HG02870 (cell line): ENCODE data around the gene ANKDD1A.
A peak's percentile ranks its signal among the peaks of the same experiment; 100 is the strongest.

Source experiments
- ATAC-seq: cut with Tn5 transposase; IDR thresholded peaks from one replicate; pipeline ENCODE4 v1.9.1; 2021; ENCODE audit warnings: mild to moderate bottlenecking, moderate library complexity; ENCODE audit not compliant: unreplicated experiment

Gene ANKDD1A

DNA sequence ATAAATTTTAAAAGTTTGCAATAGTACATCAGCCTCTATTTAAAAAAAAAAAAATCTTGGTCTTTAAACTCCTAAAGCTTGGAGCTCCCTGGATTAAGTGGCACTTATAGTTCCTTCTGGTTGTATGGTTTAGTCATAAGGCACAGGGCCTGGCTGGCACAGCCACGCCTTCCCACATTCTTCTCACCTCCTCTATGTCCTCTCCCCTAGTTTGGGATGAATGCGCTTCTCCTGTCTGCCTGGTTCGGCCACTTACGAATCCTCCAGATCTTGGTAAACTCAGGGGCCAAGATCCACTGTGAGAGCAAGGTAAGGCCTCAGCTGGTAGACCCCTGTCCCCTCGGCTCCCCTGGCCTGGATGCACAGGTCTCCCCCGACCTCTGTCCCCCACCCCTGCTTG lies 10.0 kb downstream of the ANKDD1A start:
- ATAC-seq: no peak

DNA sequence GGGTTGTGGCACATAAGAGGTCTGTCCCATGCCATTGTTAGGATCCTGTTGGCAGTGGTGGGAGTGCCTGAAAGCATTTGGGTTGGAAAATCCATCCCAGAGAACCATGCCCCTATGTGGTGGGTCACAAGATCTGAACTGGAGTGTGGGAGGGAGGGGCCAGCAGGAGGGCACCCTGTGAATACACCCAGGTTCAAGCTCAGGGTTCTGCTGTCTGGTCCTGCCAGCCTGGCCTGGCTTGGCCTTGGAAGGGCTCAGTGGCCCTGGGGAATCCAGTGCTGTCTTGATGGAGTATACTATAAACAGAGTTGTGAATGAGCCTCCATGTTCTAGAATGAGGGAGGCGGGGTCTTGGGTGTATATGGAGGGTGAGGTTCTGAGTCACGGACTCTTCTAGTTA lies 11.8 kb downstream of the ANKDD1A start:
- no peak for ATAC-seq

DNA sequence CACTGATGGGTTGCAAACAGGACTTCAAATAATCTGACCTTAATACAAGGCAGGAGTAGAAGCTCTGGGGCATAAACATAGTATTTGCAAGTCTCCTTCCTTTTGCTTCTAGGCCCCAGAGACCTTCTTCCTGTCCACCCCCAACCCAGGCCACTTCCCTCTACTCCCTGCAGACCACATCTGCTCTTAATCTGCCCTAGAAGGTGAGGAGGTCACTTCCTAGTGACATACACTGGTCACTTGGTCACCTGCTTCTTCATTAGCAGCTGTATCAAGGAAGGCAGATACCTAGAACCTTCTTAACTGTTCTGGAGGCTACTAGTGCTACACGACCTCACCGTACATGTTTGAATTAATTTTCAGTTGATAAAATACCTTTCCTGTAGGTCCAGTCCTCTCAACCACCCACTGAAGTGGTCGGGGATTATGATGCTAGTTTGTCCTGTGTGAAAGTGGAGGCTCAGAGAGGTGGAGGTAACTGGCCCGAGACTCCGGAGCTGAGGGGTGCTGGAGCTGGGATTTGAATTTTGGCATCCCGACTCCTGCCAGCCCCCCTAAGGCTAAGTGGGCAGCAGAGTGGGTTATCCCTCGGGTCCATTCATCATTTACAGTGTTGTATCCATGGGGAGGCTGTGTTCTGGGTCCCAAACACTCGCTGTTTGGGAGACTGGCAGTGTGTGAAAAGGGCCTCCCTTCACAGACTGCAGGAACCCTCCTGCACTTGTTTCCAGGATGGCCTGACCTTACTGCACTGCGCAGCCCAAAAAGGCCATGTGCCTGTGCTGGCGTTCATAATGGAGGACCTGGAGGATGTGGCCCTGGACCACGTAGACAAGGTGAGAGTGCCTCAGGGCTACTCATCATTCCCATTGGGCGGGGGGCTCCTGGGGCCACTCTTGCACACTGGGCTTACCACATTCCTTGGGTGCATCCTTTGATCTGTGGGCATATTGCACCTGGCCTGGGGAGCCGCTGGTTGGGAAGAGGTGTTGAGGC lies 13.9 kb downstream of the ANKDD1A start:
- ATAC-seq: no peak

DNA sequence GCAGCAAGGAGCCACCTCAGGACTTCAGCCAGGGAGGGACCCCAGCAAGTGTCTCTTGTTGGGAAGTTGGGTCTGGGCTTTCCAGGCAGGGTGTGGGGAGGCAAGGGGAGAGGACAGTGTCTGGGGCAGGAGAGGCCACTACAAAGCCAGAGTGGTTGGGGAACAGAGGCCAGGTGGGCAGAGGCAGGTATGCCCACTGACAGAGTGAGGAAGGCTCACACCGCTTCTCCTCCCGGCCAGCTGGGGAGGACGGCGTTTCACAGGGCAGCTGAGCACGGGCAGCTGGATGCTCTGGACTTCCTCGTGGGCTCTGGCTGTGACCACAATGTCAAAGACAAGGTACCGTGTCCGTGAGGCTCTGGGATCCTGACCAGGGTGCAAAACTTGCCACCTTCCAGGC lies 15.0 kb downstream of the ANKDD1A start:
- no peak for ATAC-seq

DNA sequence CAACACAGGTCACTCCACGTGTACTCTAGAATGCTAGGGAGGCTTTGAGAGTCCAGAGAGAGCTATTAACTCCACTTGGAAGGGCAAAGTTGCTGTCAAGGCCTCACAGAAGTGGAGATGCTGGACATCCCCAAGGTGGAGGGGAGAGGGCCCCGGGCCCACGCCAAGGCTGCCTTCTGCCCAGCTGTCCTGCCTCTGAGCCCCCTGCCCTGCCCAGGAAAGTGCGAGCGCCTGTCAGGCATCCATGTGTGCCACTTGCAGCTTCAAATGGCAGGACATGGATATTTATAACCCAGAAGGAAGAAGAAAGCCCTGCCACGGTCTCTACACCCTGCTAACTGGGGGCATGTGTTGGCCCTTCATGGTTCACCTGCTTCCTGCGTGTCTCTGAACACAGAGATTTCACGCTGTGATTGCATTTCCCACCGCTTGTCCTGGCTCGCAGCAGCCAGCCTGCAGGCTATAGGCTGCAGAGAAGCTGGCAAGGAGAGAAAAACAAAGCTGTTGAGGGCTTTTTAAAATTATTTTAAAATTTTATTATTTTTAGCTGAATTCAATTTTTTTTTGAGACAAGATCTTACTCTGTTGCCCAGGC lies 17.0 kb downstream of the ANKDD1A start:
- no peak for ATAC-seq

DNA sequence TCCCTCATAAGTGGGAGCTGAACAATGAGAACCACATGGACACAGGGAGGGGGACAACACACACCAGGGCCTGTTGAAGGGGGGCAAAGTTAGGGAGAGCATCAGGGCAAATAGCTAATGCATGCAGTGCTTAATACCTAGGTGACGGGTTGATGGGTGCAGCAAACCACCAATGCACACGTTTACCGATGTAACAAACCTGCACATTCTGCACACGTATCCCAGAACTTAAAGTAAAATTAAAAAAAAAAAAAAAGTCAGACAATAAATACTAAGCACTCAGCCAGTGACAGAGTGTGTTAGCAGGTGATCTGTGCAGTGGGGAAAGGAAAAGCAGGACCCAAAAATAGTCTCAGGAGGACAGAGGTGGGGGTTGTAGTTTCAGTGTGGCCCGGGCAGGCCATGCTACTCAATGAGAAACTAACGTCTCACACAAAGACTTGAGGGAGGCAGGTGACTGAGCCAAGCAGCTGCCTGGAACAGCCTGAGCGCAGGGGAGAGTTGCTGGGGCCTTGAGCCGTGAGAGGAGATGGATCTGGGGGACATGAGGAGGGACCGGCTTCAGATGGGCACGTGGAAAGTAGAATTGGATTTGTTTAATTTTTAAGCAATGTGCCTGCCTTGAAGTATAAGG lies 18.4 kb downstream of the ANKDD1A start:
- peak; percentile 63 for ATAC-seq

DNA sequence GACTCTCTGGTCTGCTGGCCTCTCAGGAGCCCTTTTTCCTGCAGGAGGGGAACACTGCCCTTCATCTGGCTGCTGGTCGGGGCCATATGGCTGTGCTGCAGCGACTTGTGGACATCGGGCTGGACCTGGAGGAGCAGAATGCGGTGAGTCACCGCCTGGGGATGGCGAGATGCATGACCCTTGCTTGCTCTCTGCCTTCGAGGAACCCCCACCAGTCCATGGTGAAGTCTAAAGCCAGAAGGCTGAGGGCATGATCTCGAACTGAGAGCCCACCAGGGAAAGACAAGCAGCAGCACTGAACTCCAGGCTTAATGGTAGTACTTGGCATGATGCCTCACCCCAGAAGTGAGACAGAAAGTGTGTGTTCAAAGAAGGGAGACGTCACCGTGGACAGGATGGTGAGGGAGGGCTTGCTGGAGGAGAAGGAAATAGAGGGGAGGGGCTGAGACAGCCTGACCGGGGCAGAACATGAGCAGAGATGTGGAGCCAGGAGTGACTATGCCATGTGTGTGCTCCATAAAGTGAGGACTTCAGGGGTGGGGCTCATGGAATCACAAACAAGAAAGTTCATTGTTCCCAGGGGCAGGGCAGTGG lies 19.2 kb downstream of the ANKDD1A start:
- no peak for ATAC-seq

DNA sequence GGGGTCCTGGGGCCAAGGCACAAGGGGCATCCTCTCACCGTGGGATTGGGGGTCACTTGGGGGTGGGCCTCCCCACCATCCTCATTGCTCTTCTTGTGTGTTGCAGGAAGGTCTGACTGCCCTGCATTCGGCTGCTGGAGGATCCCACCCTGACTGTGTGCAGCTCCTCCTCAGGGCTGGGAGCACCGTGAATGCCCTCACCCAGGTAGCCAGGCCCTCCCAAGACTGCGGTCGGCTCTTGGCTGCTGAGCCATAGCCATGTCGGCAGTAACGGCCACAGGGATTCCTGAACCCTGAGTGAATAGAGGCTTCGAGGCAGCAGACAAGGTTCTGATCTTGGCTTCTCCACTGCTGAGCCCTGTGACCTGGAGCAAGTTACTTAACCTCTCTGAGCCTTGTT lies 19.7 kb downstream of the ANKDD1A start:
- no peak for ATAC-seq

DNA sequence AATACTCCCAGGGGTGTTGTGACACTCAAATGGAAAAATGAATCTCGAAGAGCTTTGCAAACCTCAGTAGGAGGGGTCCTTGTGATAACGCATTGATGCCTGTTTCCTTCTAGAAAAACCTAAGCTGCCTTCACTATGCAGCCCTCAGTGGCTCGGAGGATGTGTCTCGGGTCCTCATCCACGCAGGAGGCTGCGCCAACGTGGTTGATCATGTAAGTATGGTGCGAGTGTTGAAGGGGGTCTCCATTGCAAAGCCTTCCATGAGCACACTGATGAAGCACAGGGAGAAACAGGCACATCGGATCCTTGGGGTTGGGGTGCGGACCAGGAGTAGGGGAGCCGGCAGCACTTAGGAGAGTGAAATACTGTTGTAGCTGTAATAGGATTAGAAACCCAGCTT lies 22.3 kb downstream of the ANKDD1A start:
- no peak for ATAC-seq

DNA sequence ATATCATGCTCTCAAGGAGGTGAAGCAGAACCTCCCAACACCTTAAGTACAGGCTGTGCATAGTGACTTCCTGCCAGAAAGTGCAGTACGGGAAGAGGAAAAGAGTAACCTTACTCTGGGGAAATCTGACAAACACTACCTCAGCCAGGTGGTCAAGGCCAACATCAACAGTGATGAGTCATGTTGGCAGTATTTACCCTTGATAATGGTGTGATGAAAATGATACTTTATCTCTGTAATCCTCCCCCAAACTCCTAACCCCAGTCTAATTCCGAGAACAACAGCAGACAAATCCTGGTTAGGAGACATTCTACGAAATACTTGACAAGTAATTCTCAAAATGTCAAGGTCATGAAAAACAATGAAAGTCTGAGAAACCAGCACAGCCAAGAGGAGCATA lies 26.5 kb downstream of the ANKDD1A start:
- no peak for ATAC-seq

DNA sequence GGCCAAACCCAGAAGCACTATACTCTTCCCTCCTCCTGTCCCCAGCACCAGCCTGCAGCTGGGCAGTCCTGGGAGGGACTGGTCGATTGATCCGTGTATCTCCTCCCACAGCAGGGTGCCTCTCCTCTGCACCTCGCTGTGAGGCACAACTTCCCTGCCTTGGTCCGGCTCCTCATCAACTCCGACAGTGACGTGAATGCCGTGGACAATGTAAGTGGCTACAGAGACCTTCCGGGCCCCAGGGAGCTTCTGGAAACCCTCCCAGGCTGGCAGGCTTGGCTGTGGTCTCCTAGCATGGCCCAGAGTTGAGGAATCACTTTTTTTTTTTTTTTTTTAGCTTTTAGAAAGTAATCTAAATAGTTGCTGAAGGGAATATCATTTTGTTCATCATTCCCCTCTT lies 30.7 kb downstream of the ANKDD1A start:
- no peak for ATAC-seq

DNA sequence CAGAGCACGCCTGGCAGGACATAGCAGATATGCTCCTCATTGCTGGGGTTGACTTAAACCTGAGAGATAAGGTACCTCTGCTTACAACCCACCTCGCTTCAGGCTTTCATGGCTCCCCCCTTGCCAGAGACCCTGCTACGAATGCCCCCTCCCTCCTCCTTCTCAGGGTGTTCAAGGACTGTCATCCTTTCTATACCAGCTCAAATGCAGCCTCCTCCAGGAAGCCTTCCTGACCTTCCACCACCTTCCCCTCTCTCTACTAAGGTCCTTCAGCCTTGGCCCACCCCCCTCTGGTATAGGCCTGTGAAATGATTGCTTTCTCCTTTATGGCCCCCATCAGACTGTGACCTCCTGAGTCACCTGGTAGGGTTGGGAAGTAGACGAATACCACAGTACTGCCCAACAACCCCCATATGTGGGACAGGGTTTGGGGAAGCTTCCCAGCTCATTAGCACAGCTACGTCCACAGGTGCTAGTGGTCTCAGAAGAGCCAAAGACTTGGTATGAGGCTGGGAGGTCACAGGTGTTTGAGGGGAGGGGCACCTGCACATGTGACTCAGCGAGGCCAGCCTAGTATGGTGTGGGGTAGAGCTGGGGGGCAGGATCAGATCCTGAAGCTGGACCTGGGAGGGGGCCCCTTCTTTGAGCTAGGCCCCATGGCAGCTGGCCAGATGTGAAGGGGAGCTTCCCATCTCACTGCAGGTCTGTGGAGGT lies 32.0 kb downstream of the ANKDD1A start:
- ATAC-seq: no peak

DNA sequence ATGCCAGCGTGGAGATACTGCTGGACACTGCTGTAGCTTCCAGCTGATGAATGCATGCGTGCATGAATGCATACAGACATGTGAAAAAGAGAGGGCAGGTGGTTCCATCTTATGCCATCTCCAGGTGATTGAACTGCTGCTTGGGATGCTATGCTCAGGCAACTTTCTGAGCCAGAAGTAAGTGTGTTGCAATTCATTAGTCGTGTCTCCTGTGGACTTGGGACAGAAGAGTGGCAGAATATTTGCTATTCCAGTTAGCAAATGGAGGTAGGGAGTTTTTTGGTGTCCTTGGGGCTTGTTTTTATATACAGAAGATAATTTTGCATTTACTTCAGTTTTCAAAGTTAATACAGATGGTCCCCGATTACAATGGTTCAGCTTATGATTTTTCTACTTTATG lies 33.3 kb downstream of the ANKDD1A start:
- no peak for ATAC-seq

DNA sequence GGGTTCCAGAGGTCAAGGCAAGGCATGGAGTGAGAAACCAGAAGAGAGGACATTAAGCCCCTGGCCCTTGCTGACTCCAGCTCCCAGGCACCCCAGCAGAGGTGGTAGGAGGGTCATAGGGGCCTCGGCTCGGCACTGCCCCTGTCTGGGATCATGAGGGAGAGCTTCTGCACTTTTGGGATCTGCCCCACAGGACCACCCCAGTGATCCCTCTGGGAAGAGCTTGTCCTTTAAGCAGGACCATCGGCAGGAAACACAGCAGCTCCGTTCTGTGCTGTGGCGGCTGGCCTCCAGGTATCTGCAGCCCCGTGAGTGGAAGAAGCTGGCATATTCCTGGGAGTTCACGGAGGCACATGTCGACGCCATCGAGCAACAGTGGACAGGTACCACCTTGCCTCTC lies 35.5 kb downstream of the ANKDD1A start:
- ATAC-seq: no peak

DNA sequence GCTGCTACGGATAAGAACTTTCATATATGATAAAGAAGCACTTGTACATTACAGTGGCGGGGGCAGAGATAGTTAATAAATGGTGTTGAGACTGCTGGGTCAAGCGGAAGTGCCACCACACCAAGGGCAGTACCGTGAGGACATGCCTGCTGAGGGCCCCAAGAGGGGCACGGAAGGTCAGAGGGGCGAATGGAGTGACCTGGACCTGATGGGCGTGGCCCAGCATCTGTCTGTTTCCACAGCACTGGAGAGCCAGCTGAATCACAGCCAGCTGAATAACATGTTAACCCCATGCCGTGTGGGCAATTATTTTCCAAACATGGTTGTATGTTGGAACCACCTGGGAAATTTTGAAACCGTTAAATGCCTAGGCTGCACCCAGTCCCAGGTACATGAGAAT lies 37.2 kb downstream of the ANKDD1A start:
- ATAC-seq: no peak

DNA sequence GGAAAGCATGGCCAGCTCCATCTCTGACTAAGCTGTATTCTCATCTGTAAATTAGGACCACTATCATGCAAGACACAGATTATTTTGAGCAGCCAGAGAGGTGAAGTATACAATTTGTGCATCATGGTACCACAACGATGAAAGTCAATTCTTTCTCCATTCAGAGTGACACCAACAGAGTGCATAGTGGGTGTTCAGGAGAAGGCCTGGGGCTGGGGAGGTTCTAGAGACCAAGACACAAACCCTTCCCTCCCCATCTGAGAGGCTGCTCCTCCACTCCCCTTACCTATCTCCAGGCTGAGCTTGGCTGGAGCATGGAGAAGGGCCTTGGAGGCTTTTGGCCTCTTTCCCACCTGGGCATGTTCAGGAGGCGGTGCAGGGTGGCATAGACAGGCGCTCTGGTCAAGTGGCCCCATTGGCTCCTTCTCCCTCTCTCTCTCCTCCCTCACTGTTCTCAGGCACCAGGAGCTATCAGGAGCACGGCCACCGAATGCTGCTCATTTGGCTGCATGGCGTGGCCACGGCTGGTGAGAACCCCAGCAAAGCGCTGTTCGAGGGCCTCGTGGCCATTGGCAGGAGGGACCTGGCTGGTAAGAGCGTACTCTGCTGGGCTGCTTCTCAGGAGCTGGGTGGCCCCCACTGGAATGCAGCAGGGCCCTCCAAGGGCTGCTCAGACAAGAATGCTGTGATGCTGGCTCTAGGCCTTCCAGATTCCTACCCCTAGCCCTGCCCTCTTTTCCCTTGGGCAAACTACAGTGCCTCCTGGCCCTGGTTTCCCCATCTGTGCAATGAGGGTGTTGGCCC lies 37.9 kb downstream of the ANKDD1A start:
- no peak for ATAC-seq

DNA sequence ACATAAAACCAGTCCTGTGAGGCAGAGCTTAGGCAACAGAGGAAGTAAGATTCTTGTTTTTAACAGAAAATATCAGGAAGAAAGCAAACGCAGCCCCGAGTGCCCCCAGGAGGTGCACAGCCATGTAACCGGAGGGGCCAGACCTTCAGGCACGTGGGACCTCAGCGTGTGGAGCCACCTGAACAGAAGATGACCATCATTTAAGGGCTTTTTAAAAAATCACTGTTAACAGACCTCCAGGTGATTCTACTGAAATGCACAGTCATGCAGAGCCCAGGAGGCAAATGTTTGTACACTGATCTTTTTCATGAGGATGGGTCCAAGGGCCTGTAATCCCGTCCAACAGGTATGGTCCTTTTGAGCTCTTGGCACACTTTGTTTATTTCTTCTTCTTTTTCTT lies 39.2 kb downstream of the ANKDD1A start:
- ATAC-seq: no peak

DNA sequence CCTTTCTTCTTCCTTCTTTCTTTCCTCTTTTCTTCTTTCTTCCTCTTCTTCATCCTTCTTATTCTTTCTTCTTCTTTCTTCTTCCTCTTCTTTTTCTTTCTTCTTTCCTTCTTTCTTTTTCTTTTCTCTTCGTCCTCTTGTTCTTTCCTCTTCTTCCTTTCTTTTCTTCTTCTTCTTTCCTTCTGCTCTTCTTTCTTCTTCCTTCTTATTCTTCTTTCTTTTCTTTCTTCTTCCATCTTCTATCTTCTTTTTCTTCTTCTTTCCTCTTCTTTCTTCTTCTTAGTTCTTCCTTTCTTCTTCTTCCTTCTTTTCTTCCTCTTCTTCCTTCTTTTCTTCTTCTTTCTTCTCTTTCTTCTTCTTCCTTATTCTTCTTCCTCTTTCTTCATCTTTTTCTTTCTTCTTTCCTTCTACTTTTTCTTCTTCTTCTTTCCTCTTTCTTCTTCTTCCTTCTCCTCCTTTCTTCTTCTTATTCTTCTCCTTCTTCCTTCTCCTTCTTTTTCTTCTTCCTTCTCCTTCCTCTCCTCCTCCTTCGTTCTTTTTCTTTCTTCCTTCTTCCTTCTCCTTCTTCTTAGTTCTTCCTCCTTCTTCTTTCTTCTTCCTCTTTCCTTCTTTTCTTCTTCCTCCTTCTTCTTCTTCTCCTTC lies 40.2 kb downstream of the ANKDD1A start:
- ATAC-seq: no peak

DNA sequence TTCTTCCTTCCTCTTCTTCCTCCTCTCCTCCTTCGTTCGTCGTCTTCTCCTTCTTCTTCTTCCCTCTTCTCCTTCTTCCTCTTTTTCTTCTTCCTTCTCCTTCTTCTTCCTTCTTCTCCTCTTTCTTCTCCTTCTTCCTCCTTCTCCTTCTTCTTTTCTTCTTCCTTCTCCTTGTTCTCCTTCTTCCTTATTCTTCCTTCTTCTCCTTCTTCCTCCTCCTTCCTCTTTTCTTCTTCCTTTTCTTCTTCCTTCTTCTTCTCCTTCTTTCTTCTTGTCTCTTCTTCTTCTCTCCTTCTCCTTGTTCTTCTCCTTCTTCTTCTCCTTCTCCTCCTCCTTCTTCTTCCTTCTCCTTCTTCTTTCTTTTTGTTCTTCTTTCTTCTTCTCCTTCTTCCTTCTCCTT lies 42.7 kb downstream of the ANKDD1A start:
- ATAC-seq: no peak

DNA sequence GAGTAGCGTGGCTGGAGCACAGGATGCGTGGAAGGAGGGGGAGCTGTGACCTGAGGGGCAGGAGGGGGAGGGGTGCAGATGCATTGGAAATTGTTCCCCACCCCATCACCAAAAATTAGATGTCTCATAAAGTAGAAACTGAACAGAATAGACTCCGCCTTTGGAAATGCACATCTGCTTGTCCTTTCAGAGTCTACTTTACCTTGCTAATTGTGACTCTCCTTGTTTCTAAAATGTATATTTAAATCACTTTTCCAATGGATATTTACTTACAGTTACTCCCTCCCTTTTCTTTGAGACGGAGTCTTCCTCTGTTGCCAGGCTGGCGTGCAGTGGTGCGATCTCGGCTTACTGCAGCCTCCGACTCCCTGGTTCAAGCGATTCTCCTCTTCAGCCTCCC lies 47.4 kb downstream of the ANKDD1A start:
- ATAC-seq: no peak
